GM23338 (cell line): Measurements from ENCODE around the gene THSD4. TPM values are rescaled to one million over a fixed set of nuclear protein-coding genes. Genes with fewer than 3 reads are reported as not detected.

Experiments used
- ATAC-seq: fragments of 200-7000 bp; cut with Tn5 transposase; 3 replicates; pipeline ENCODE4 v1.9.1; 2020
- DNase-seq: peaks from one replicate; pipeline ENCODE4 v3.0.0-alpha.2; 2015; ENCODE audit warnings: low spot score
- H2AFZ ChIP-seq: fragments of 200-600 bp; sonication (generic); 2 replicates; pipeline ENCODE4 v1.8.0; 2016; ENCODE audit warnings: antibody characterized with exemption, mild to moderate bottlenecking, moderate library complexity
- H3F3A ChIP-seq: fragments of 200-600 bp; sonication (generic); replicated peaks from 2 replicates; pipeline ENCODE4 v1.8.0; 2017; ENCODE audit warnings: antibody characterized with exemption, mixed run types, low read depth
- H3K27ac ChIP-seq: fragments of 200-600 bp; sonication (generic); 2 replicates; pipeline ENCODE4 v1.6.1; 2016; ENCODE audit warnings: low read depth
- H3K27me3 ChIP-seq: fragments of 200-600 bp; sonication (generic); 2 replicates; pipeline ENCODE4 v1.8.0; 2016; ENCODE audit warnings: mild to moderate bottlenecking, mixed run types, moderate library complexity; ENCODE audit not compliant: insufficient read depth
- H3K36me3 ChIP-seq: fragments of 200-600 bp; sonication (generic); 2 replicates; pipeline ENCODE4 v1.8.0; 2016; ENCODE audit warnings: mild to moderate bottlenecking; ENCODE audit not compliant: insufficient read depth
- H3K4me1 ChIP-seq: fragments of 200-600 bp; sonication (generic); 2 replicates; pipeline ENCODE4 v1.8.0; 2016; ENCODE audit warnings: mild to moderate bottlenecking, moderate library complexity; ENCODE audit not compliant: insufficient read depth
- H3K4me2 ChIP-seq: fragments of 200-600 bp; sonication (generic); 2 replicates; pipeline ENCODE4 v1.7.1; 2017; ENCODE audit warnings: mixed run types
- H3K4me3 ChIP-seq: fragments of 200-600 bp; sonication (generic); 2 replicates; pipeline ENCODE4 v1.6.1; 2016; ENCODE audit warnings: mixed run types
- H3K79me2 ChIP-seq: fragments of 200-600 bp; sonication (generic); replicated peaks from 2 replicates; pipeline ENCODE4 v1.8.0; 2017; ENCODE audit warnings: mild to moderate bottlenecking; ENCODE audit not compliant: insufficient read depth
- H3K9me2 ChIP-seq: fragments of 200-600 bp; sonication (generic); 2 replicates; pipeline ENCODE4 v1.8.0; 2017; ENCODE audit not compliant: insufficient read depth
- H4K20me1 ChIP-seq: fragments of 200-600 bp; sonication (generic); replicated peaks from 2 replicates; pipeline ENCODE4 v1.8.0; 2017; ENCODE audit warnings: mild to moderate bottlenecking; ENCODE audit not compliant: insufficient read depth
- H3K27ac Mint-ChIP-seq: 2 replicates; pipeline ENCODE4 v1.8.0; 2020; ENCODE audit warnings: inconsistent platforms, mild to moderate bottlenecking, moderate library complexity, mixed read lengths
- H3K27me3 Mint-ChIP-seq: 3 replicates; pipeline ENCODE4 v1.8.0; 2022; ENCODE audit warnings: low read depth, mild to moderate bottlenecking, moderate library complexity, mixed read lengths, inconsistent platforms; ENCODE audit not compliant: insufficient read depth, poor library complexity
- H3K36me3 Mint-ChIP-seq: 3 replicates; pipeline ENCODE4 v1.8.0; 2021; ENCODE audit warnings: low read depth, mild to moderate bottlenecking, inconsistent platforms, moderate library complexity, mixed read lengths
- H3K4me1 Mint-ChIP-seq: 3 replicates; pipeline ENCODE4 v1.8.0; 2020; ENCODE audit warnings: mild to moderate bottlenecking, inconsistent platforms, mixed read lengths
- H3K4me3 Mint-ChIP-seq: 3 replicates; pipeline ENCODE4 v1.8.0; 2021; ENCODE audit warnings: moderate library complexity, mild to moderate bottlenecking, inconsistent platforms, mixed read lengths
- H3K9me3 Mint-ChIP-seq: 3 replicates; pipeline ENCODE4 v1.8.0; 2020; ENCODE audit warnings: moderate library complexity, mild to moderate bottlenecking, inconsistent platforms, mixed read lengths
- CREB1 ChIP-seq: fragments of 250-450 bp; sonication (Bioruptor Pico); IDR thresholded peaks from 2 replicates; pipeline ENCODE4 v1.5.0; 2020; ENCODE audit warnings: low read depth, mild to moderate bottlenecking, moderate library complexity
- EZH2 ChIP-seq: fragments of 200-600 bp; sonication (generic); IDR thresholded peaks from one replicate; pipeline ENCODE4 v1.8.0; 2017; ENCODE audit warnings: antibody characterized with exemption, mild to moderate bottlenecking, low read depth; ENCODE audit not compliant: unreplicated experiment
- EZH2phosphoT487 ChIP-seq: fragments of 200-600 bp; sonication (generic); IDR thresholded peaks from one replicate; pipeline ENCODE4 v1.8.1; 2018; ENCODE audit warnings: antibody characterized with exemption; ENCODE audit not compliant: unreplicated experiment
- JUNB ChIP-seq: IDR thresholded peaks from one replicate; pipeline ENCODE4 v1.6.1; 2016; ENCODE audit warnings: antibody characterized with exemption; ENCODE audit not compliant: unreplicated experiment
- NANOG ChIP-seq: IDR thresholded peaks from 2 replicates; pipeline ENCODE4 v1.6.1; 2016; ENCODE audit warnings: antibody characterized with exemption, borderline replicate concordance
- POLR2AphosphoS5 ChIP-seq: IDR thresholded peaks from 2 replicates; pipeline ENCODE4 v1.6.1; 2016; ENCODE audit warnings: antibody characterized with exemption, low read depth
- STAT1 ChIP-seq: IDR thresholded peaks from one replicate; pipeline ENCODE4 v1.6.1; 2016; ENCODE audit warnings: antibody characterized with exemption; ENCODE audit not compliant: unreplicated experiment
- ZNF114 ChIP-seq: fragments of 250-450 bp; sonication (Bioruptor Pico); IDR thresholded peaks from 2 replicates; pipeline ENCODE4 v1.5.0; 2020; ENCODE audit warnings: mild to moderate bottlenecking, moderate library complexity
- ZNF331 ChIP-seq: fragments of 250-450 bp; sonication (Bioruptor Pico); IDR thresholded peaks from 2 replicates; pipeline ENCODE4 v1.5.0; 2020; ENCODE audit warnings: low read depth, mild to moderate bottlenecking, moderate library complexity
- polyA plus RNA-seq: library from polyadenylated mRNA; unstranded; fragments of >200 nt; fragmentation: Nextera tagmentation; extraction: Ambion mirVana; gene quantifications from 2 replicates; pipeline ENCODE4 v1.2.1, GENCODE V29; 2016
- total RNA-seq: library from RNA; depleted of rRNA; stranded (reverse); fragments of >200 nt; shearing (Covaris generic); gene quantifications from 2 replicates; pipeline ENCODE4 v1.2.3, GENCODE V29; 2014
- TF ChIP-seq, protein P1 (sequence below): IDR thresholded peaks from one replicate; pipeline ENCODE4 v1.6.1; 2018; ENCODE audit warnings: antibody characterized with exemption; ENCODE audit not compliant: unreplicated experiment
- TF ChIP-seq, protein P2 (sequence below): IDR thresholded peaks from 2 replicates; pipeline ENCODE4 v1.6.1; 2016; ENCODE audit warnings: antibody characterized with exemption
- TF ChIP-seq, protein P3 (sequence below), 2 experiments: fragments of 200-600 bp in 1 of 2; sonication (generic) in 1 of 2; conservative IDR thresholded peaks; 2 replicates each; pipeline versions ENCODE4 v1.5.1 to v1.6.1; 2016 to 2017; ENCODE audit warnings: antibody characterized with exemption in 2 of 2, low read depth in 2 of 2, mild to moderate bottlenecking in 2 of 2, moderate library complexity in 1 of 2

THSD4 gene
- total and polyA plus RNA-seq, 2 experiments from 2014 or later, result 2.0 to 7.4 TPM

DNA sequence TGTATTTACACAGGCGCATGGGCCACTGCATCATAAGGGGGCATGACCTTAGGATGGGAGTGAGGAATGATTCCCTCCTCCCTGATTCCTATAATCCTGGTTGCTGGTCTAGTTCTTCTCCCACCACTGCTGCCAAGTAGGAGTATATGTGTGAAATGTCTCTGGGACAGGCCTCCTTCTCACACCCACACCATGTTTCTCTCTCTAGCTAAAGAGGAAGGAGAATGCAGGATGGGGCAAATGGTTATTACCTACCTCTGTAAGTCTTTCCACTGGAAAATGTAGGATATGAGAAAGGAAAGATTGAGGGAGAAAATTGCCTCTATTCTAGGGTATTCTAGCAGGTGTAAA, 159.2 kb downstream of the THSD4 start (continued):
- TF ChIP-seq, protein P1, sequence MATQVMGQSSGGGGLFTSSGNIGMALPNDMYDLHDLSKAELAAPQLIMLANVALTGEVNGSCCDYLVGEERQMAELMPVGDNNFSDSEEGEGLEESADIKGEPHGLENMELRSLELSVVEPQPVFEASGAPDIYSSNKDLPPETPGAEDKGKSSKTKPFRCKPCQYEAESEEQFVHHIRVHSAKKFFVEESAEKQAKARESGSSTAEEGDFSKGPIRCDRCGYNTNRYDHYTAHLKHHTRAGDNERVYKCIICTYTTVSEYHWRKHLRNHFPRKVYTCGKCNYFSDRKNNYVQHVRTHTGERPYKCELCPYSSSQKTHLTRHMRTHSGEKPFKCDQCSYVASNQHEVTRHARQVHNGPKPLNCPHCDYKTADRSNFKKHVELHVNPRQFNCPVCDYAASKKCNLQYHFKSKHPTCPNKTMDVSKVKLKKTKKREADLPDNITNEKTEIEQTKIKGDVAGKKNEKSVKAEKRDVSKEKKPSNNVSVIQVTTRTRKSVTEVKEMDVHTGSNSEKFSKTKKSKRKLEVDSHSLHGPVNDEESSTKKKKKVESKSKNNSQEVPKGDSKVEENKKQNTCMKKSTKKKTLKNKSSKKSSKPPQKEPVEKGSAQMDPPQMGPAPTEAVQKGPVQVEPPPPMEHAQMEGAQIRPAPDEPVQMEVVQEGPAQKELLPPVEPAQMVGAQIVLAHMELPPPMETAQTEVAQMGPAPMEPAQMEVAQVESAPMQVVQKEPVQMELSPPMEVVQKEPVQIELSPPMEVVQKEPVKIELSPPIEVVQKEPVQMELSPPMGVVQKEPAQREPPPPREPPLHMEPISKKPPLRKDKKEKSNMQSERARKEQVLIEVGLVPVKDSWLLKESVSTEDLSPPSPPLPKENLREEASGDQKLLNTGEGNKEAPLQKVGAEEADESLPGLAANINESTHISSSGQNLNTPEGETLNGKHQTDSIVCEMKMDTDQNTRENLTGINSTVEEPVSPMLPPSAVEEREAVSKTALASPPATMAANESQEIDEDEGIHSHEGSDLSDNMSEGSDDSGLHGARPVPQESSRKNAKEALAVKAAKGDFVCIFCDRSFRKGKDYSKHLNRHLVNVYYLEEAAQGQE, result no peak
- no peak for TF ChIP-seq JUNB
- TF ChIP-seq ZNF114 (CRISPR knock-in tag), result no peak
- TF ChIP-seq, protein P2, sequence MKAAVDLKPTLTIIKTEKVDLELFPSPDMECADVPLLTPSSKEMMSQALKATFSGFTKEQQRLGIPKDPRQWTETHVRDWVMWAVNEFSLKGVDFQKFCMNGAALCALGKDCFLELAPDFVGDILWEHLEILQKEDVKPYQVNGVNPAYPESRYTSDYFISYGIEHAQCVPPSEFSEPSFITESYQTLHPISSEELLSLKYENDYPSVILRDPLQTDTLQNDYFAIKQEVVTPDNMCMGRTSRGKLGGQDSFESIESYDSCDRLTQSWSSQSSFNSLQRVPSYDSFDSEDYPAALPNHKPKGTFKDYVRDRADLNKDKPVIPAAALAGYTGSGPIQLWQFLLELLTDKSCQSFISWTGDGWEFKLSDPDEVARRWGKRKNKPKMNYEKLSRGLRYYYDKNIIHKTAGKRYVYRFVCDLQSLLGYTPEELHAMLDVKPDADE, result no peak
- no peak for TF ChIP-seq NANOG
- no peak for TF ChIP-seq CREB1 (CRISPR knock-in tag)
- no peak for TF ChIP-seq POLR2AphosphoS5
- TF ChIP-seq EZH2phosphoT487, result no peak
- TF ChIP-seq ZNF331 (CRISPR knock-in tag), result no peak
- TF ChIP-seq EZH2, result no peak
- TF ChIP-seq, protein P3, sequence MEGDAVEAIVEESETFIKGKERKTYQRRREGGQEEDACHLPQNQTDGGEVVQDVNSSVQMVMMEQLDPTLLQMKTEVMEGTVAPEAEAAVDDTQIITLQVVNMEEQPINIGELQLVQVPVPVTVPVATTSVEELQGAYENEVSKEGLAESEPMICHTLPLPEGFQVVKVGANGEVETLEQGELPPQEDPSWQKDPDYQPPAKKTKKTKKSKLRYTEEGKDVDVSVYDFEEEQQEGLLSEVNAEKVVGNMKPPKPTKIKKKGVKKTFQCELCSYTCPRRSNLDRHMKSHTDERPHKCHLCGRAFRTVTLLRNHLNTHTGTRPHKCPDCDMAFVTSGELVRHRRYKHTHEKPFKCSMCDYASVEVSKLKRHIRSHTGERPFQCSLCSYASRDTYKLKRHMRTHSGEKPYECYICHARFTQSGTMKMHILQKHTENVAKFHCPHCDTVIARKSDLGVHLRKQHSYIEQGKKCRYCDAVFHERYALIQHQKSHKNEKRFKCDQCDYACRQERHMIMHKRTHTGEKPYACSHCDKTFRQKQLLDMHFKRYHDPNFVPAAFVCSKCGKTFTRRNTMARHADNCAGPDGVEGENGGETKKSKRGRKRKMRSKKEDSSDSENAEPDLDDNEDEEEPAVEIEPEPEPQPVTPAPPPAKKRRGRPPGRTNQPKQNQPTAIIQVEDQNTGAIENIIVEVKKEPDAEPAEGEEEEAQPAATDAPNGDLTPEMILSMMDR (conservative IDR thresholded peaks at IDR 0.05; ENCODE audit: low read depth in 2 of 2), result no peak

DNA sequence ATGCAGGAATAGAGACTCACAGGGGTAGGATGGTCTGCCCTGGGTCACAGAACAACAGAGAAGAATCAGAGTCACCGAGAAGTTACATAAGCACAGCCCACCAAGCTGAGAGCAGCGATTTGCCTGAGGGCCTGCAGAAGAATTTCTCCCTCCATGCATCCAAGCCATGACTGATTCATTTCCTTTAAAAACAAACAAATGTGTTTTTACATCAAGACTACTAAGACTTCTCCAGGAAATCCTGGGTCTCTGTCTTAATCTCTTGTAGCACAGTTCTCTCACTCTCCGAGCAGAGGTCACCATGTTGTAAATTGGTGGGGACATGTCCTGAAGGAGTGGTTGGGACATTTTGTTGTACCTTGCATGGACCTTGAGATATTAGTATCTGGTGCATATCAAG, 159.8 kb downstream of the THSD4 start:
- Histone ChIP-seq H3K9me2 (no peaks in the 10 kb centered on the region), H3K4me3 (no peak overlapping the region), H2AFZ (no peak overlapping the region), H3K4me2 (no peak overlapping the region), H3K27me3 (no peaks in the 10 kb centered on the region), H3K36me3 (no peaks in the 10 kb centered on the region), H3K27ac (no peak overlapping the region), H3K4me1 (no peaks in the 10 kb centered on the region; the same call in 1 of the 2 replicates), H3F3A (no peaks in the 10 kb centered on the region), H3K79me2 (no peaks in the 10 kb centered on the region), H4K20me1 (no peaks in the 10 kb centered on the region)
- H3K27me3 Mint-ChIP-seq, result peaks cover 4% of the 10 kb centered on the region
- peaks cover 3% of the 10 kb centered on the region; the same call in 2 of the 3 replicates for H3K4me1 Mint-ChIP-seq
- ATAC-seq (no peak), DNase-seq (no peak)
- H3K36me3 Mint-ChIP-seq, result peaks cover 4% of the 10 kb centered on the region; the same call in 2 of the 3 replicates
- H3K27ac Mint-ChIP-seq, result no peak overlapping the region
- peaks cover 3% of the 10 kb centered on the region; the same call in 2 of the 3 replicates for H3K9me3 Mint-ChIP-seq
- H3K4me3 Mint-ChIP-seq, result no peak overlapping the region
- TF ChIP-seq, protein P3 (conservative IDR thresholded peaks at IDR 0.05; ENCODE audit: low read depth in 2 of 2), result no peak
- no peak for TF ChIP-seq JUNB
- TF ChIP-seq ZNF331 (CRISPR knock-in tag), result no peak
- TF ChIP-seq, protein P2, result no peak
- TF ChIP-seq, protein P1, result no peak
- no peak for TF ChIP-seq STAT1
- TF ChIP-seq ZNF114 (CRISPR knock-in tag), result no peak
- TF ChIP-seq EZH2, result no peak
- no peak for TF ChIP-seq POLR2AphosphoS5
